K562 (cell line): ENCODE measurements around the gene NCOA3. TPM values are rescaled to one million over a fixed set of nuclear protein-coding genes. Genes with fewer than 3 reads are reported as not detected.

Experiments used
- ATAC-seq: fragments of 200-7000 bp; cut with Tn5 transposase; 3 replicates; pipeline ENCODE4 v1.9.1; 2020; ENCODE audit warnings: moderate library complexity
- BruUV-seq: library from RNA; stranded (reverse); fragments of 400-500 nt; replicated peaks from 2 replicates; lab custom pipeline; 2021; lab: Mats Ljungman, UMichigan
- CTCF ChIA-PET: fragments of 300-600 bp; formaldehyde crosslinking; extraction: SDS; loops from one replicate; lab custom pipeline; 2021; ENCODE audit warnings: low intra/inter-chr PET ratio; lab: Yijun Ruan, JAX
- POLR2A ChIA-PET: fragments of 300-600, 350-650 bp; sonication (Branson Sonifier 250); formaldehyde crosslinking; extraction: SDS; loops from one replicate; lab custom pipeline; 2021; ENCODE audit warnings: antibody characterized with exemption, inconsistent platforms; lab: Yijun Ruan, JAX
- DNase-seq, 4 experiments: peaks; one replicate each; pipeline versions ENCODE4 v3.0.0 to v3.0.0-alpha.2; 2011 to 2018; ENCODE audit warnings: low spot score in 3 of 4, mixed read lengths in 3 of 4; ENCODE audit errors: extremely low read depth in 1 of 4
- FAIRE-seq: peaks from 2 replicates; lab custom pipeline; 2011; peaks lifted over from hg19 to GRCh38; lab: Jason Lieb, UNC
- H2AFZ ChIP-seq: 2 replicates; pipeline ENCODE4 v1.6.0; 2011; ENCODE audit warnings: low read depth, low read length, control low read depth, inconsistent platforms
- H3K27ac ChIP-seq: fragments of 200-600 bp; 3 replicates; pipeline ENCODE4 v1.8.0; 2011; ENCODE audit warnings: low read depth, mild to moderate bottlenecking, control low read depth, inconsistent platforms, low read length, moderate library complexity, mixed read lengths; ENCODE audit errors: extremely low read depth
- H3K27me3 ChIP-seq, 2 experiments: fragments of 300-600 bp in 1 of 2; 2 replicates in 1 of 2; 3 replicates in 1 of 2; pipeline versions ENCODE4 v1.6.0 to v1.8.0; 2011; ENCODE audit warnings: inconsistent platforms in 2 of 2, low read length in 2 of 2, mild to moderate bottlenecking in 1 of 2, mixed read lengths in 1 of 2, moderate library complexity in 1 of 2; ENCODE audit not compliant: control insufficient read depth in 2 of 2, insufficient read depth in 2 of 2
- H3K36me3 ChIP-seq: fragments of 300-600 bp; 3 replicates; pipeline ENCODE4 v1.8.0; 2011; ENCODE audit warnings: mild to moderate bottlenecking, low read length, inconsistent platforms; ENCODE audit not compliant: control insufficient read depth, insufficient read depth
- H3K4me1 ChIP-seq, 2 experiments: fragments of 200-600 bp in 1 of 2; replicated peaks in 1 of 2; 2 replicates in 1 of 2; 3 replicates in 1 of 2; pipeline versions ENCODE4 v1.5.1 to v1.8.0; 2011; ENCODE audit warnings: inconsistent platforms in 2 of 2, low read length in 2 of 2, mild to moderate bottlenecking in 1 of 2, mixed read lengths in 1 of 2, moderate library complexity in 1 of 2; ENCODE audit not compliant: control insufficient read depth in 2 of 2, insufficient read depth in 2 of 2
- H3K4me2 ChIP-seq: 2 replicates; pipeline ENCODE4 v1.6.1; 2011; ENCODE audit warnings: low read length, control low read depth, inconsistent platforms, mixed read lengths; ENCODE audit not compliant: insufficient read depth
- H3K4me3 ChIP-seq: fragments of 200-600 bp; sonication (generic), shearing (Covaris generic); 2 replicates; pipeline ENCODE4 v1.5.1; 2016; ENCODE audit warnings: control low read depth, inconsistent platforms
- H3K79me2 ChIP-seq: fragments of 200-600 bp; 3 replicates; pipeline ENCODE4 v1.8.0; 2011; ENCODE audit warnings: low read length, inconsistent platforms; ENCODE audit not compliant: control insufficient read depth, insufficient read depth
- H3K9ac ChIP-seq, 2 experiments: 2 replicates each; pipeline versions ENCODE4 v1.6.0 to v1.6.1; 2011; ENCODE audit warnings: low read depth in 2 of 2, low read length in 2 of 2, control low read depth in 1 of 2, inconsistent platforms in 1 of 2, mild to moderate bottlenecking in 1 of 2, mixed read lengths in 1 of 2; ENCODE audit not compliant: insufficient read depth in 1 of 2
- H3K9me1 ChIP-seq: one replicate; pipeline ENCODE4 v1.6.0; 2011; ENCODE audit warnings: inconsistent platforms, mild to moderate bottlenecking, low read length, moderate library complexity; ENCODE audit not compliant: control insufficient read depth, insufficient read depth
- H3K9me3 ChIP-seq: replicated peaks from 2 replicates; pipeline ENCODE4 v1.5.1; 2011; ENCODE audit warnings: low read depth, low read length, inconsistent platforms; ENCODE audit not compliant: control insufficient read depth, insufficient read depth
- H4K20me1 ChIP-seq: replicated peaks from 2 replicates; pipeline ENCODE4 v1.6.1; 2011; ENCODE audit warnings: low read length, inconsistent platforms, mixed read lengths; ENCODE audit not compliant: control insufficient read depth, insufficient read depth
- BCL6 ChIP-seq: fragments of 250-450 bp; sonication (Bioruptor Pico); IDR thresholded peaks from 2 replicates; pipeline ENCODE4 v1.4.0; 2020
- BRCA1 ChIP-seq, 2 experiments: fragments of 450-650 bp in 1 of 2; sonication (generic) in 1 of 2; formaldehyde crosslinking in 1 of 2; IDR thresholded peaks; 2 replicates each; pipeline versions ENCODE4 v1.5.0 to v1.6.1; 2017 to 2020; ENCODE audit warnings: mild to moderate bottlenecking in 1 of 2, missing genetic modification reagents in 1 of 2
- NCOR1 ChIP-seq: fragments of 450-650 bp; IDR thresholded peaks from 2 replicates; pipeline ENCODE4 v1.6.1; 2016; ENCODE audit warnings: mild to moderate bottlenecking, moderate library complexity
- SRSF9 ChIP-seq: fragments of 200-400 bp; formaldehyde crosslinking; IDR thresholded peaks from 2 replicates; pipeline ENCODE4 v1.6.1; 2017; ENCODE audit warnings: low read depth, low read length, borderline replicate concordance
- ZNF3 ChIP-seq: fragments of 250-450 bp; sonication (Bioruptor Pico); IDR thresholded peaks from 2 replicates; pipeline ENCODE4 v1.5.0; 2021; ENCODE audit warnings: mild to moderate bottlenecking, moderate library complexity
- WGBS: fragments of 100-300 bp; shearing (Covaris generic); methylation state at CpG from one replicate; pipeline ENCODE4 v1.1.6; 2016; ENCODE audit warnings: low coverage, mixed read lengths; ENCODE audit not compliant: insufficient coverage; ENCODE audit errors: missing lambda C conversion rate; 5-methylcytosine and 5-hydroxymethylcytosine counted together
- in situ Hi-C: fragments of 300-500 bp; cut with MboI; formaldehyde crosslinking; loops from 4 replicates; pipeline ENCODE4 v1.15.0; 2018; ENCODE audit warnings: inconsistent platforms, mixed read lengths
- intact Hi-C: fragments of 100-400 bp; cut with micrococcal nuclease; formaldehyde crosslinking; loops from 2 replicates; pipeline ENCODE4 v1.14.2; 2022
- polyA plus RNA-seq, 8 experiments: library from polyadenylated mRNA; depleted of rRNA in 4 of 8; stranded (reverse) in 5 of 8; unstranded in 3 of 8; fragments of >200 nt; fragmentation: Nextera tagmentation in 2 of 8; fragmentation: Illumina TruSeq in 1 of 8; extraction: Ambion mirVana in 2 of 8; extraction: Trizol in 1 of 8; gene quantifications; 2 replicates each; pipeline versions ENCODE4 v1.2.1 to v1.2.3, GENCODE V29; 2011 to 2014; ENCODE audit warnings: inconsistent platforms in 1 of 8, missing spikeins in 1 of 8
- total RNA-seq, 7 experiments: library from RNA; depleted of rRNA in 6 of 7; stranded (reverse); fragments of >200 nt in 6 of 7; fragmentation: Illumina TruSeq in 2 of 7; extraction: Trizol in 2 of 7; gene quantifications; 2 replicates each; pipeline versions ENCODE4 v1.2.1 to v1.2.3, GENCODE V29; 2011 to 2021; ENCODE audit warnings: low replicate concordance in 1 of 7
- TF ChIP-seq, protein P1 (sequence below), 2 experiments: fragments of 450-650 bp; IDR thresholded peaks; 2 replicates each; pipeline ENCODE4 v1.6.1; 2018; ENCODE audit warnings: mild to moderate bottlenecking in 2 of 2, low read depth in 1 of 2; ENCODE audit not compliant: partially characterized antibody in 2 of 2
- TF ChIP-seq, protein P2 (sequence below): fragments of 450-650 bp; IDR thresholded peaks from 2 replicates; pipeline ENCODE4 v1.6.1; 2016; ENCODE audit warnings: borderline replicate concordance
- TF ChIP-seq, protein P3 (sequence below): fragments of 250-450 bp; sonication (Bioruptor Pico); IDR thresholded peaks from 2 replicates; pipeline ENCODE4 v1.5.0; 2021; ENCODE audit warnings: mild to moderate bottlenecking, moderate library complexity

NCOA3 gene
- total and polyA plus RNA-seq, 9 of the 15 experiments (the other 6 are each of a cell fraction or from before 2014, with no cell fraction given) = 3.2 to 24.3 (median 14.4) TPM

DNA sequence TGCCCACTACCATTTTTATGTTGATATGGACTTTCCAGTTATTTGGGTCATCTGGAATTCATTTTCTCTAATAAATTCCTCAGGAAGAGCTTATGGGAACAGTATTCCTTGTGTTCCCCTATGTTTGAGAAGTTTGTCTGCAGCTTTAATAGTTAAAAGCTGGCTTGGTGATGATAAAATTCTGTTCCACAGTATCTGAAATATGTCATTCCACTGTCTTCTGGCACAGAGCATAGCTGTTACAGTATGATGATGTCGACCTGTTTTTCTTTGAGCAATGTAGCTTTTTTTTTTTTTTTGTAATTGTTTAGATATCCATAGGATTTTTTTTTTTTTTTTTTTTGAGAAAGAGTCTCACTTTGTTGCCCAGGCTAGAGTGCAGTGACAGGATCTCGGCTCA, 43.2 kb downstream of the NCOA3 start (continued):
- TF ChIP-seq, protein P1, sequence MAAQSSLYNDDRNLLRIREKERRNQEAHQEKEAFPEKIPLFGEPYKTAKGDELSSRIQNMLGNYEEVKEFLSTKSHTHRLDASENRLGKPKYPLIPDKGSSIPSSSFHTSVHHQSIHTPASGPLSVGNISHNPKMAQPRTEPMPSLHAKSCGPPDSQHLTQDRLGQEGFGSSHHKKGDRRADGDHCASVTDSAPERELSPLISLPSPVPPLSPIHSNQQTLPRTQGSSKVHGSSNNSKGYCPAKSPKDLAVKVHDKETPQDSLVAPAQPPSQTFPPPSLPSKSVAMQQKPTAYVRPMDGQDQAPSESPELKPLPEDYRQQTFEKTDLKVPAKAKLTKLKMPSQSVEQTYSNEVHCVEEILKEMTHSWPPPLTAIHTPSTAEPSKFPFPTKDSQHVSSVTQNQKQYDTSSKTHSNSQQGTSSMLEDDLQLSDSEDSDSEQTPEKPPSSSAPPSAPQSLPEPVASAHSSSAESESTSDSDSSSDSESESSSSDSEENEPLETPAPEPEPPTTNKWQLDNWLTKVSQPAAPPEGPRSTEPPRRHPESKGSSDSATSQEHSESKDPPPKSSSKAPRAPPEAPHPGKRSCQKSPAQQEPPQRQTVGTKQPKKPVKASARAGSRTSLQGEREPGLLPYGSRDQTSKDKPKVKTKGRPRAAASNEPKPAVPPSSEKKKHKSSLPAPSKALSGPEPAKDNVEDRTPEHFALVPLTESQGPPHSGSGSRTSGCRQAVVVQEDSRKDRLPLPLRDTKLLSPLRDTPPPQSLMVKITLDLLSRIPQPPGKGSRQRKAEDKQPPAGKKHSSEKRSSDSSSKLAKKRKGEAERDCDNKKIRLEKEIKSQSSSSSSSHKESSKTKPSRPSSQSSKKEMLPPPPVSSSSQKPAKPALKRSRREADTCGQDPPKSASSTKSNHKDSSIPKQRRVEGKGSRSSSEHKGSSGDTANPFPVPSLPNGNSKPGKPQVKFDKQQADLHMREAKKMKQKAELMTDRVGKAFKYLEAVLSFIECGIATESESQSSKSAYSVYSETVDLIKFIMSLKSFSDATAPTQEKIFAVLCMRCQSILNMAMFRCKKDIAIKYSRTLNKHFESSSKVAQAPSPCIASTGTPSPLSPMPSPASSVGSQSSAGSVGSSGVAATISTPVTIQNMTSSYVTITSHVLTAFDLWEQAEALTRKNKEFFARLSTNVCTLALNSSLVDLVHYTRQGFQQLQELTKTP (IDR thresholded peaks at IDR 0.05; ENCODE audit: low read depth in 1 of 2, partially characterized antibody in 2 of 2) = no peak
- TF ChIP-seq BCL6 (CRISPR knock-in tag) = no peak
- TF ChIP-seq NCOR1 = no peak

DNA sequence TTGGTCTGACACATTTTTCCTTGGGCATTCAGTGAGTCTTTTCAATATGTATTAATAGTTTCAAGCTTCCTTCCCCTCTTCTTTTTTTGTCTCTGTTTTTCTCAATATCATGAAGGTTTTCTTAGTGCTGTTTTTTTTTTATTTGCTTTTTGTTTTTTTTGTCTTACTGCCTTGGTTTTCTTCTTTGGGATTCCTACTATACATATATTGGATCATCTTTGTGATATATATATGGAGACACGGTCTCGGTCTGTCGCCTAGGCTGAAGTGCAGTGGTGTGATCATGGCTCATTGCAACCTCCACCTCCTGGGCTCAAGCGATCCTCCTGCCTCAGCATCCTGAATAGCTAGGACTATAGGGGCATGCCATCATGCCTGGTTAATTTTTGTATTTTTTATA, 43.8 kb downstream of the NCOA3 start:
- Histone ChIP-seq H3K9me3 (no peaks in the 10 kb centered on the region), H3K27me3 (no peaks in the 10 kb centered on the region), H2AFZ (no peak overlapping the region), H3K9ac (no peak overlapping the region), H3K79me2 (peaks cover 56% of the 10 kb centered on the region), H3K27ac (no peak overlapping the region), H3K9me1 (no peaks in the 10 kb centered on the region), H3K4me3 (no peak overlapping the region), H3K36me3 (no peaks in the 10 kb centered on the region), H3K4me2 (no peak overlapping the region), H4K20me1 (peaks cover 6% of the 10 kb centered on the region; the same call in 1 of the 2 replicates), H3K4me1 (peaks cover 5 to 11% of the 10 kb centered on the region in 2 experiments; a peak in 3 of 5 replicates)
- no TSS peak for BruUV-seq
- FAIRE-seq = no peak
- intact Hi-C loops = no loop called here
- no peak for DNase-seq
- CTCF ChIA-PET = no interaction called here
- no peak for ATAC-seq
- WGBS = 88% methylated on average over 4 of the region's 4 CpGs
- in situ Hi-C loops = no loop called here
- POLR2A ChIA-PET = interaction anchor here (0.6 kb wide), 1 partner anchor 27 kb away, joined by 3 read pairs; no protein-coding TSS in a partner anchor
- TF ChIP-seq ZNF3 (CRISPR knock-in tag) (no peak), SRSF9 (no peak), BRCA1 (IDR thresholded peaks at IDR 0.05) (no peak), BRCA1 (CRISPR knock-in tag; IDR thresholded peaks at IDR 0.05) (no peak)
- TF ChIP-seq, protein P2, sequence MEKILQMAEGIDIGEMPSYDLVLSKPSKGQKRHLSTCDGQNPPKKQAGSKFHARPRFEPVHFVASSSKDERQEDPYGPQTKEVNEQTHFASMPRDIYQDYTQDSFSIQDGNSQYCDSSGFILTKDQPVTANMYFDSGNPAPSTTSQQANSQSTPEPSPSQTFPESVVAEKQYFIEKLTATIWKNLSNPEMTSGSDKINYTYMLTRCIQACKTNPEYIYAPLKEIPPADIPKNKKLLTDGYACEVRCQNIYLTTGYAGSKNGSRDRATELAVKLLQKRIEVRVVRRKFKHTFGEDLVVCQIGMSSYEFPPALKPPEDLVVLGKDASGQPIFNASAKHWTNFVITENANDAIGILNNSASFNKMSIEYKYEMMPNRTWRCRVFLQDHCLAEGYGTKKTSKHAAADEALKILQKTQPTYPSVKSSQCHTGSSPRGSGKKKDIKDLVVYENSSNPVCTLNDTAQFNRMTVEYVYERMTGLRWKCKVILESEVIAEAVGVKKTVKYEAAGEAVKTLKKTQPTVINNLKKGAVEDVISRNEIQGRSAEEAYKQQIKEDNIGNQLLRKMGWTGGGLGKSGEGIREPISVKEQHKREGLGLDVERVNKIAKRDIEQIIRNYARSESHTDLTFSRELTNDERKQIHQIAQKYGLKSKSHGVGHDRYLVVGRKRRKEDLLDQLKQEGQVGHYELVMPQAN = no peak
- TF ChIP-seq, protein P3, sequence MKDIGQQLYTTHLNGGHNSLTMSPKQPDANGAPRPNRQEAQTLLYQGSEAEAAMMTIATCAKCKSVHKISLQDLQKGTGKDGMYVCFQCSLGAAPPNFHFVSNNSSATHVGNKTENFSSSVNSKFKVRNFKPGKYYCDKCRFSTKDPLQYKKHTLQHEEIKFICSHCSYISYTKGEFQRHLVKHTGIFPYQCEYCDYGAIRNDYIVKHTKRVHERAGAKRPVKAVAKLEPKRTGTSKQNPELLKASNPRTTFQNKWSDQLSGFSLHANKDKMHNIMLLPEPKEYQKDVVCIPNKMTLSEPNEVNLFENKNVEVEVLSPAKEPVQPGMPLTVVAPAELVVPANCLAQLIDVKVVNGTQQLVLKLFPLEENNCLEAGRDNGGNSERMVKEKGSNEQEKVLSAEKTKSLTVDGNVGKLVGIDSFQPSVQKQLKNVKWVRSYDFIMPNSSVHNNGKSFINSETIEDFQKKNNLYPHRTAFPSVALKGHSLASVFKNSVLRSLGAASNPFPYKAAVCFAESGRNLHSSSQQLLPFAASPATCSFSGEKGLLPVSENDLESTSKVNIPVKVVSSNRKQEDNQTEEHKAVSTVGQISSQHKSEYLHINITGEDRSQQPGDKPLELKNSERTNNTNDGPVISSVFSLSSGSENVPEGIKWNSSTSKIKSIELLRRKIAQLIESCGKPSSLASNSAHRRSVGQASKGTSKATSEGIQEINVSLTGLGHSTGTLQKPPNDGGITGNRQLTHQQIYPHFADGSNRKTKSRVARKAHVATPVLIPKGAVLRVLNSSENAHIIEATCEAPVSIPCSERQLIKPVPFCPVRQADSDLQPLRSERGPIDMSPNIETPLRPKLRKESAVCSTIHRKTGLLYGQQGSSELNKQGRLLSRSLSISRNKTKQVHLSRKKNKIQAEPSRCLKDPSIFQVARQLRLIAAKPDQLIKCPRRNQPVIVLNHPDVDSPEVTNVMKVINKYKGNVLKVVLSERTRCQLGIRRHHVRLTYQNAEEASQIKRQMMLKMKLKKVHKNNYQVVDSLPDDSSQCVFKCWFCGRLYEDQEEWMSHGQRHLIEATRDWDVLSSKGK = no peak
